Activated T-cell treated with anti-CD3 and anti-CD28 coated beads, Interleukin-2, amount 50 U/mL, for 4 hours (primary cell): ENCODE data around the gene FYB1. TPM values are rescaled to one million over a fixed set of nuclear protein-coding genes. Genes with fewer than 3 reads are reported as not detected.
A peak's percentile ranks its signal among the peaks of the same experiment; 100 is the strongest.

Source experiments
- ATAC-seq, 2 donors: fragments of 200-7000 bp; cut with Tn5 transposase; one replicate each; pipeline ENCODE4 v1.10.0; 2021
- DNase-seq: peaks from one replicate; pipeline ENCODE4 v3.0.0-alpha.2; 2020
- H3K27me3 Mint-ChIP-seq: one replicate; pipeline ENCODE4 v1.8.0; 2021; ENCODE audit warnings: low read depth, mixed read lengths
- H3K36me3 Mint-ChIP-seq: one replicate; pipeline ENCODE4 v1.8.0; 2022; ENCODE audit warnings: mixed read lengths; ENCODE audit not compliant: insufficient read depth
- H3K4me1 Mint-ChIP-seq: one replicate; pipeline ENCODE4 v1.8.0; 2021; ENCODE audit warnings: low read depth, mixed read lengths
- H3K4me3 Mint-ChIP-seq: one replicate; pipeline ENCODE4 v1.8.0; 2021; ENCODE audit warnings: mild to moderate bottlenecking, moderate library complexity, mixed read lengths
- H3K9me3 Mint-ChIP-seq: one replicate; pipeline ENCODE4 v1.8.0; 2021; ENCODE audit warnings: mixed read lengths
- total RNA-seq, 3 donors: library from RNA; stranded (reverse); gene quantifications; one replicate each; pipeline ENCODE4 v1.2.1, GENCODE V29; 2021

The FYB1 gene
- total RNA-seq, 3 donors from 2014 or later = 33.4 to 39.0 (median 37.9) TPM

DNA sequence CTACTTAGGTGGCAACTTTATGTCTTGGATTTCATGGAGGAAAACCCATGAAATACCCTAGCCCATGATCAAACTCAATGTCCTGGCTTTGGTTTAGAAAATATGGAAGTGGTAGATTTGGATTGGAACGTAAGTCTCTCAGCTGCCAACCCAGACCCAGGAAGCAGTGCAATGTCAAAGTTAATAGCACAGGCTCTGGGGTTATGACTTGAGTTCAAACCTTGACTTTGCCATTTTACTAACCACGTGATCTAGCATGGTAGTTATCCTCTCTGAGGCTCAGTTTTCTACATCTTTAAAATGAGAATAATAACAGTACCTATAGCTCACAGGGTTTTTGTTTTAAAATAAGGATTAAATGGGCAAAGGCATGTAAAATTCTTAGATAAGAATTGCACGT is 13.8 kb downstream of the FYB1 start:
- no peaks in the 10 kb centered on the region for H3K9me3 Mint-ChIP-seq
- DNase-seq (no peak), ATAC-seq (no peak)
- H3K4me3 Mint-ChIP-seq = peak overlapping the region; percentile 63
- peaks cover 74% of the 10 kb centered on the region for H3K4me1 Mint-ChIP-seq
- peaks cover 1% of the 10 kb centered on the region for H3K36me3 Mint-ChIP-seq
- H3K27me3 Mint-ChIP-seq = no peaks in the 10 kb centered on the region

GRCh38 chr5:39203951-39204350 is 15.4 kb downstream of the FYB1 start:
- Mint-ChIP-seq H3K4me1 (peaks cover 59% of the 10 kb centered on the region), H3K4me3 (peak overlapping the region; percentile 91), H3K36me3 (peaks cover 1% of the 10 kb centered on the region), H3K27me3 (no peaks in the 10 kb centered on the region), H3K9me3 (no peaks in the 10 kb centered on the region)
- DNase-seq (no peak), ATAC-seq (no peak)

DNA sequence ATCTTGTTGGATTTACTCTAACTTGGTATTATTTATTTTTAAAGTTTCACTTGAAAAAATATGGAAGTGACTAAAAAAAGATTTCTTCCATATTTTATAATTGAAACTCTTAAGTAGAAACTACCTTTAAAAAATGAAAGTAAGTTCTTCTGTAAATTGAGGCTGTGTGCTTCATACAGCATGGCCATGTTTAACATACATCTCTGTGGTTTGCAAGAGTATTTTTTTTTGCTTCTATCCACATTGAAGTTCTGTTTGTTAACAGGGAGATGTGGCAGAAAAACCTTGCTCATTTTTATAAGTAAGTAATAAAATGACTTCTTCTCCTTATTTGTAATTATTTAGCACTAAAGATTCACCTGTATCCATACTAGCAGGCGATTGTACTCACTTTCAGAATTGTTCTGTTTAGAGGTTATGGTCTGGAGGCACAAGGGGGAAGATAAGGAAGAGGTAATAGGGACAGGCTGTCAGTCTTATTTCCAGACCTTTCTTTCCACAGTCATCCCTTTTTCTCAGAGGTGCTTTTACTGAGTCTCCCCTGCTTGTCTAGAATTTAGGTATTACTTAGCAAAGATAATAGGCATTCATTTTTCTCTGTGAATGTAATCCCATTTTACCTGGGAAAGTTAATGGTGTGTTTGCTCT is 16.0 kb downstream of the FYB1 start:
- ATAC-seq = no peak
- DNase-seq = no peak
- H3K4me3 Mint-ChIP-seq = peak overlapping the region; percentile 91
- H3K36me3 Mint-ChIP-seq = peaks cover 1% of the 10 kb centered on the region
- no peaks in the 10 kb centered on the region for H3K9me3 Mint-ChIP-seq
- peaks cover 53% of the 10 kb centered on the region for H3K4me1 Mint-ChIP-seq
- no peaks in the 10 kb centered on the region for H3K27me3 Mint-ChIP-seq

DNA sequence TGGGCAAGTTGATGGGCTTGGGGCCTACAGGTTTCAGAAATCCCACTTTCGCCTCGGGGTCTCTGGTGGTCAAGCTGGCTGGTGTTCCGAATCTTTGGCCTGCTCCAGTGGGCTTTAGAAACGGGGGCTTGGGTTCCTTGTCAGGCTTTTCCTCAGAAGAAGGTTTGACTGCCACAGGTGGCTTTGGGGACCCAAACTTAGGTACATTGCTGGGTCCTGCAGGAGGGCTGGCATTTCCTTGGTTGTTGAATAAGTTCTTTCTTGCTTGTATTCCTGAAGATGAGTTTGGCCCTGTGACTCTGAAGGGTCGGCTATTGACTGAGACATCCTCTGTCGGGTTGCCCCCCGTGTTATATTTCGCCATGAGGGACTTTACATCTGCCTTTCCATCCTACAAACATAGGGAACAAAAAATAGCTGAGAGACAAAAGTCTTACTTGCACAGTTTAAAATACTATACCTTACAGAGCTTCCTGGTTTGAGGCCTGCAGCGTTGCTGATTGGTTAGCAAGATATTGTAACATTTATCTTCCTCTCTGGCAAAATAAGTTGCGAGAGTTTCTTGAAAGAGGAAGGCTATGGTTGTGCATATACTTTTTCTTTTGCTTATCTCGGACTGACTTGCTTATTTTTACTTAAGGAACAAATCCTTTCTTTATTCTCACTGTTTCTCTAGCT is 16.6 kb downstream of the FYB1 start:
- ATAC-seq (peak in 1 of 2 donors; percentile 28), DNase-seq (no peak)
- Mint-ChIP-seq H3K27me3 (no peaks in the 10 kb centered on the region), H3K4me1 (peaks cover 46% of the 10 kb centered on the region), H3K36me3 (peaks cover 1% of the 10 kb centered on the region), H3K4me3 (peak overlapping the region; percentile 91), H3K9me3 (no peaks in the 10 kb centered on the region)

- Mint-ChIP-seq H3K36me3 (peaks cover 1% of the 10 kb centered on the region), H3K4me3 (peak overlapping the region; percentile 91), H3K4me1 (peaks cover 46% of the 10 kb centered on the region), H3K9me3 (no peaks in the 10 kb centered on the region), H3K27me3 (no peaks in the 10 kb centered on the region)
- DNase-seq (no peak), ATAC-seq (no peak)
Observed at GRCh38 chr5:39201781-39202596, 17.4 kb downstream of the FYB1 start.

- Mint-ChIP-seq H3K36me3 (peaks cover 4% of the 10 kb centered on the region), H3K9me3 (no peaks in the 10 kb centered on the region), H3K4me3 (peak overlapping the region; percentile 91), H3K4me1 (peaks cover 47% of the 10 kb centered on the region), H3K27me3 (no peaks in the 10 kb centered on the region)
- ATAC-seq (peak; percentile 37 to 44), DNase-seq (no peak)
Observed at GRCh38 chr5:39201160-39201780, 18.1 kb downstream of the FYB1 start.

GRCh38 chr5:39200081-39200480 is 19.3 kb downstream of the FYB1 start:
- DNase-seq = no peak
- H3K4me3 Mint-ChIP-seq = peak overlapping the region; percentile 91
- ATAC-seq = peak; percentile 17 to 30

DNA sequence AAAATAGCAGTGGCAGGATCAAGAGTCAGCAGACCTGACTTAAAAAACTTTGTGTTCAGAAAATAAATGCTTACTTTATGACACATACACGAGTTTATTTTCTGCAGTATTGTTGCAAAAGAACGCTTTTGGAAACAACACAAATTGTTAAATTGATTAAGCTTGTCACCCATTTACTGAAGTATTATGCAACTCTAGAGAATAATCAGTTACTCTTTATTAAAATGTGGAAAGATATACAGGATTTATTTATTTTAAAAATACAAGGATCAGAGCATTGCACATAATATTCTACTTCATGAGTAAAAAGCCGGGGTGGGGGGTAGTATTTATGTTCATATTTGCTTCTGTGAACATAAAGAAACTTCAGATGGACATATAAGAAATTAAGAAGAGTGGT is 20.0 kb downstream of the FYB1 start:
- Mint-ChIP-seq H3K4me3 (peak overlapping the region; percentile 91), H3K27me3 (no peaks in the 10 kb centered on the region), H3K9me3 (no peaks in the 10 kb centered on the region), H3K36me3 (peaks cover 7% of the 10 kb centered on the region), H3K4me1 (peaks cover 44% of the 10 kb centered on the region)
- DNase-seq (no peak), ATAC-seq (no peak)

More at GRCh38 chr5:39200081-39200480, 19.3 kb downstream of the FYB1 start:
- H3K27me3 Mint-ChIP-seq = no peaks in the 10 kb centered on the region
- no peaks in the 10 kb centered on the region for H3K9me3 Mint-ChIP-seq
- peaks cover 44% of the 10 kb centered on the region for H3K4me1 Mint-ChIP-seq
- peaks cover 4% of the 10 kb centered on the region for H3K36me3 Mint-ChIP-seq

DNA sequence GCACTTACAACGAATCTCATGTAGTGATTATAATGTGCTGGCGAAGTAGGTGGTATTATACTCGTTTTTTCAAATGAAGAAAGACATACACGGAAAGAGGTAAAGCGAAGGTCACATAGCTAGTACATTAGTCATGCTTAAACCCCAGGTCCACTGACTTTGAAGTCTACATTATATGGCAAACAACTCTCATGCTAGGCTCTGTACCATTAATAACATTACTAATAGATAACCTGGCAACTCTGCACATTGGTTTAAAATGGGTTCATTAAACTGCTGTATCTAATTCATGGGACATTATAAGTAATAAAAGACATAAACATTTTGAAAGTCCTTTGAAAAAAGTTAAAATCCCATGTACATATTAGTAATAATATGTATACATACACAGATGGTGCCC is 21.2 kb downstream of the FYB1 start:
- H3K4me3 Mint-ChIP-seq = peak overlapping the region; percentile 76
- peaks cover 45% of the 10 kb centered on the region for H3K4me1 Mint-ChIP-seq
- H3K9me3 Mint-ChIP-seq = no peaks in the 10 kb centered on the region
- H3K27me3 Mint-ChIP-seq = no peaks in the 10 kb centered on the region
- no peak for DNase-seq
- H3K36me3 Mint-ChIP-seq = peaks cover 14% of the 10 kb centered on the region
- ATAC-seq = peak; percentile 10 to 21

DNA sequence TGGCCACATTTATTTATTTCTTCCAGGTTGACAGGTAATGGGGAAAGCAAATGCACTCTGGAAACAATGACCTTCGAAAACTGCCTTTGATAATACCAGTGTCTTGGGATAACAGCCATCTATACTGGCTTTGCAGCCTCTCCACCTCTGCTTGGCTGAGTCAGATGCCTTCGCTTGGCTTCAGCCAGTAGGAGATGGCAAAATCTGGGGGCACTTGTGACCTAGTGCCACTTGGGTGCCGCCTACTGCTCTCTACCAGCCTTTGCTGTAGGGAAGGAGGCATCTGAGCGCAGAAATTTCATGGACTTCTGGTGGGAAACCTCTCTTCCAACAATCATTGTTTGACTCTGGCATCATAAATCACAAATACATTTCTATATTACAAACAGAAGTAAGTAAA is 21.8 kb downstream of the FYB1 start:
- peak overlapping the region; percentile 67 for H3K4me3 Mint-ChIP-seq
- peaks cover 48% of the 10 kb centered on the region for H3K4me1 Mint-ChIP-seq
- peak; percentile 44 to 60 for ATAC-seq
- H3K36me3 Mint-ChIP-seq = peaks cover 14% of the 10 kb centered on the region
- peak; percentile 50 for DNase-seq
- no peaks in the 10 kb centered on the region for H3K9me3 Mint-ChIP-seq
- no peaks in the 10 kb centered on the region for H3K27me3 Mint-ChIP-seq

- peaks cover 66% of the 10 kb centered on the region for H3K4me1 Mint-ChIP-seq
- H3K4me3 Mint-ChIP-seq = peak overlapping the region; percentile 76
- peaks cover 12% of the 10 kb centered on the region for H3K36me3 Mint-ChIP-seq
- no peaks in the 10 kb centered on the region for H3K9me3 Mint-ChIP-seq
- ATAC-seq = peak in 1 of 2 donors; percentile 17
- no peaks in the 10 kb centered on the region for H3K27me3 Mint-ChIP-seq
- DNase-seq = no peak
Observed at GRCh38 chr5:39195198-39195826, 24.1 kb downstream of the FYB1 start.

GRCh38 chr5:39194466-39195136 is 24.8 kb downstream of the FYB1 start:
- DNase-seq = no peak

More at GRCh38 chr5:39194466-39195136, 24.8 kb downstream of the FYB1 start:
- H3K4me3 Mint-ChIP-seq = peak overlapping the region; percentile 76
- H3K27me3 Mint-ChIP-seq = no peaks in the 10 kb centered on the region
- peaks cover 73% of the 10 kb centered on the region for H3K4me1 Mint-ChIP-seq
- H3K36me3 Mint-ChIP-seq = peaks cover 12% of the 10 kb centered on the region
- no peaks in the 10 kb centered on the region for H3K9me3 Mint-ChIP-seq
- peak; percentile 20 to 41 for ATAC-seq
